ES-I3 (cell line): ENCODE data around the gene ATG13.

Experiments used
- H3K36me3 ChIP-seq: 2 replicates; pipeline ENCODE4 v1.6.1; 2013; ENCODE audit warnings: mild to moderate bottlenecking, low read length, control low read depth, moderate library complexity; ENCODE audit not compliant: insufficient read depth
- H3K4me1 ChIP-seq: 2 replicates; pipeline ENCODE4 v1.6.1; 2013; ENCODE audit warnings: mild to moderate bottlenecking, control low read depth, low read length; ENCODE audit not compliant: insufficient read depth
- H3K9ac ChIP-seq: 2 replicates; pipeline ENCODE4 v1.6.1; 2013; ENCODE audit warnings: low read depth, mild to moderate bottlenecking, low read length, moderate library complexity
- H3K9me3 ChIP-seq: 2 replicates; pipeline ENCODE4 v1.6.1; 2013; ENCODE audit warnings: mild to moderate bottlenecking, low read length, moderate library complexity; ENCODE audit not compliant: control insufficient read depth, insufficient read depth

ATG13 gene

GRCh38 chr11:46680164-46680760, 62.9 kb downstream of the ATG13 start:
- Histone ChIP-seq H3K36me3 (peaks cover 8% of the 10 kb centered on the region; the same call in 1 of the 2 replicates), H3K9me3 (no peaks in the 10 kb centered on the region), H3K4me1 (peaks cover under 1% of the 10 kb centered on the region; the same call in 1 of the 2 replicates), H3K9ac (no peak overlapping the region)

GRCh38 chr11:46680815-46681214, 63.5 kb downstream of the ATG13 start:
- Histone ChIP-seq H3K36me3 (peaks cover 8% of the 10 kb centered on the region; the same call in 1 of the 2 replicates), H3K9ac (no peak overlapping the region), H3K9me3 (no peaks in the 10 kb centered on the region), H3K4me1 (no peaks in the 10 kb centered on the region; the same call in 1 of the 2 replicates)

- Histone ChIP-seq H3K36me3 (peaks cover 8% of the 10 kb centered on the region; the same call in 1 of the 2 replicates), H3K9me3 (no peaks in the 10 kb centered on the region), H3K9ac (no peak overlapping the region), H3K4me1 (no peaks in the 10 kb centered on the region; the same call in 1 of the 2 replicates)
These were observed 64.5 kb downstream of the ATG13 start for GRCh38 chr11:46681814-46682213.

- no peak overlapping the region for H3K9ac ChIP-seq
- H3K36me3 ChIP-seq, result peaks cover 8% of the 10 kb centered on the region
- H3K9me3 ChIP-seq, result no peaks in the 10 kb centered on the region
- no peaks in the 10 kb centered on the region; the same call in 1 of the 2 replicates for H3K4me1 ChIP-seq
These were observed 65.7 kb downstream of the ATG13 start for GRCh38 chr11:46682773-46683752.

GRCh38 chr11:46684367-46684766, 67.0 kb downstream of the ATG13 start:
- no peak overlapping the region for H3K9ac ChIP-seq
- peaks cover 8% of the 10 kb centered on the region for H3K36me3 ChIP-seq
- no peaks in the 10 kb centered on the region for H3K4me1 ChIP-seq
- H3K9me3 ChIP-seq, result no peaks in the 10 kb centered on the region

- Histone ChIP-seq H3K36me3 (peaks cover 3% of the 10 kb centered on the region), H3K4me1 (no peaks in the 10 kb centered on the region), H3K9ac (no peak overlapping the region), H3K9me3 (no peaks in the 10 kb centered on the region)
These were observed 69.8 kb downstream of the ATG13 start for GRCh38 chr11:46686886-46687795.

GRCh38 chr11:46690702-46691101, 73.3 kb downstream of the ATG13 start:
- Histone ChIP-seq H3K36me3 (no peaks in the 10 kb centered on the region; the same call in 1 of the 2 replicates), H3K4me1 (no peaks in the 10 kb centered on the region), H3K9ac (no peak overlapping the region), H3K9me3 (no peaks in the 10 kb centered on the region)

- Histone ChIP-seq H3K36me3 (no peaks in the 10 kb centered on the region; the same call in 1 of the 2 replicates), H3K4me1 (no peaks in the 10 kb centered on the region), H3K9me3 (no peaks in the 10 kb centered on the region), H3K9ac (no peak overlapping the region)
These were observed 75.1 kb downstream of the ATG13 start for GRCh38 chr11:46692450-46692849.

GRCh38 chr11:46693597-46694012, 76.3 kb downstream of the ATG13 start:
- Histone ChIP-seq H3K9me3 (no peaks in the 10 kb centered on the region), H3K36me3 (no peaks in the 10 kb centered on the region), H3K4me1 (no peaks in the 10 kb centered on the region), H3K9ac (no peak overlapping the region)

- H3K9me3 ChIP-seq, result no peaks in the 10 kb centered on the region
- no peaks in the 10 kb centered on the region for H3K4me1 ChIP-seq
- H3K36me3 ChIP-seq, result no peaks in the 10 kb centered on the region
- H3K9ac ChIP-seq, result no peak overlapping the region
These were observed 76.7 kb downstream of the ATG13 start for GRCh38 chr11:46694072-46694471.

- H3K9ac ChIP-seq, result no peak overlapping the region
- no peaks in the 10 kb centered on the region for H3K36me3 ChIP-seq
- H3K4me1 ChIP-seq, result no peaks in the 10 kb centered on the region
- H3K9me3 ChIP-seq, result no peaks in the 10 kb centered on the region
These were observed 77.3 kb downstream of the ATG13 start for GRCh38 chr11:46694607-46695006.

- H3K9me3 ChIP-seq, result no peaks in the 10 kb centered on the region
- H3K36me3 ChIP-seq, result no peaks in the 10 kb centered on the region
- H3K4me1 ChIP-seq, result no peaks in the 10 kb centered on the region
- no peak overlapping the region for H3K9ac ChIP-seq
These were observed 78.2 kb downstream of the ATG13 start for GRCh38 chr11:46695345-46696211.

- no peak overlapping the region for H3K9ac ChIP-seq
- H3K4me1 ChIP-seq, result no peaks in the 10 kb centered on the region
- H3K36me3 ChIP-seq, result no peaks in the 10 kb centered on the region
- no peaks in the 10 kb centered on the region for H3K9me3 ChIP-seq
These were observed 78.8 kb downstream of the ATG13 start for GRCh38 chr11:46696212-46696558.
